Stimulated activated CD4-positive, alpha-beta T cell treated with anti-CD3 and anti-CD28 coated beads, Interleukin-1b, Interleukin-23, amount 100 ng/mL, for 1 hour (primary cell): ENCODE data around the gene SLC4A3.
A peak's percentile ranks its signal among the peaks of the same experiment; 100 is the strongest.

Experiments
- DNase-seq, 2 donors: peaks; one replicate each; pipeline ENCODE4 v3.0.0-alpha.2; 2020; ENCODE audit warnings: low read depth in 2 of 2

Gene SLC4A3

GRCh38 chr2:219627103-219628100 lies at the start of gene SLC4A3:
SLC4A3 (plus strand) TSS chr2:219627630; CDS start chr2:219627993, 363 bp downstream.
- no peak for DNase-seq

DNA sequence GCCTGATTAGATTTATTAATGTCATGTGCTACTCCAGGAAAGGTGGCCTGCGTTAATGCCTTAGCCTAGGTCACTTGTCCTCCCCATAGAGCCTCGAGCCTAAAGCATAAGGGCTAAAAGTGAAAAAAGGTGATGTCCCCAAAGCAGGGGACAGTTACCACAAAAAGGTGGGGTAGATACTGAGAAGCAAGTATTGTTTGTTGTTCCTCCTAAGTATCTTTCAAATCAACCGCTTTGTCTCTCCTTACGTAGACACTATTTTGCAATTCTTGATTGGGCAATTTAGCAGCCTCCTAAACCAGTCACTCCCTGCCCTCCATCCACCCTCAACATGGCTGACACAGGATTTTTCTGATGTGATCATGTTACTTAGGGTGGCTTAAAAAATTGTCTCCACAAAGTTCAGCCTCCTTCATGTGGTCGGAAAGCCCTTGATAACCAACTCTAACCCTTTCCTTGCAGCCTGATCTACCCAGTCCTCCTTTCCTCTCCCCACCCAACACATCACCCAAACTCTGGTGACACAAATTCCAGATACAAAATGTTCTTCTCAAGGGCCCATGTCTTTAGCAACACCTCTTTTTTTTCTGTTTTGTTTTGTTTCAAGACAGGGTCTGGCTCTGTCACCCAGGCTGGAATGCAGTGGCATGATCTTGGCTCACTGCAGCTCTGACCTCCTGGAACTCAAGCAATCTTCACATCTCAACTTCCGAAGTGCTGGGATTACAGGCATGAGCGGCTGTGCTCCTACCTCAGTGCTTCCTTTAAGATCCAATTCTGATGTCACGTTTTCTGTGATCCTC lies 48.4 kb upstream of the SLC4A3 start:
- DNase-seq, result no peak

GRCh38 chr2:219581346-219581745 lies 46.1 kb upstream of the SLC4A3 start:
- DNase-seq, result no peak

- DNase-seq, result no peak
Measured at GRCh38 chr2:219591091-219591490, 36.3 kb upstream of the SLC4A3 start.

DNA sequence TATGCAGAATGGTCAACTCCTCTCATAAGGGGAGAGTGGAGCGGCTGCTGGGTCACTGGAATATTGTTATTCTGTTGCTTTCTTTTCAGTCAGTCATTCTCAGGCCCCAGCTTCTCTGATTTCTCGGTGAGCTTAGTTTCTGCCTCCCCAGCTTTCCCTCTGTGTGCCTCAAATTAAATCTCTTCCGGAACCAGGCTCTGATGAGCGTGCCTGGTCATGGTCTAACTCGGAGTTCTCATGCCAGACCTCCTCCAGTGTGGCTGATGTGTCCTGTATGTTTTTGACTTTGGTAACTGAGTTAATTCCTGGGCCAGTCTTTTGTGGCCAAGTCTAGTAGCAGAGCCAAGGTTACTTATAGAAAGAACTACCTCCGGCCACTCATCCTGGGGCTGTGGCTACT lies 34.7 kb upstream of the SLC4A3 start:
- DNase-seq, result no peak

- DNase-seq, result no peak
Measured at GRCh38 chr2:219593154-219593553, 34.3 kb upstream of the SLC4A3 start.

DNA sequence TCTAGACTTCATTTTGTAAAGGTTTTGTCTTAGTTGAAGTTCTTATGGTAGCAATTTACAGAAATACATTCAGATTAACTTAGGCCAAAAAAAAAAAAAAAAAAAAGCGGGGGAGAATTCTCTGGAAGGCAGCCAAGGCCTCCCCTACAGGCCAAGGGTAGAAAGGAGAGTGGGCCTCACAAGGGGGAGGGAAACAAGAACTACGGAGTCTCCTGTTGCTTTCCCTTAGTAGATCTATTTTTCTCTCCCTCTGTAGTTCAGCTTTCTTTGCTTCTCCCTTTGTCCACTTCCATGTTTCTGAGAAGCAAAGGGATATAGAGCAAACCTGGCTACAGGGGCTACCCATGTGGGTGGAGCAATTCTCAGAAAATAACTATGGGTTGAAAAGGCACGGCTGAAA lies 32.2 kb upstream of the SLC4A3 start:
- DNase-seq, result no peak

- DNase-seq, result no peak
Measured at GRCh38 chr2:219596954-219597551, 30.4 kb upstream of the SLC4A3 start.

DNA sequence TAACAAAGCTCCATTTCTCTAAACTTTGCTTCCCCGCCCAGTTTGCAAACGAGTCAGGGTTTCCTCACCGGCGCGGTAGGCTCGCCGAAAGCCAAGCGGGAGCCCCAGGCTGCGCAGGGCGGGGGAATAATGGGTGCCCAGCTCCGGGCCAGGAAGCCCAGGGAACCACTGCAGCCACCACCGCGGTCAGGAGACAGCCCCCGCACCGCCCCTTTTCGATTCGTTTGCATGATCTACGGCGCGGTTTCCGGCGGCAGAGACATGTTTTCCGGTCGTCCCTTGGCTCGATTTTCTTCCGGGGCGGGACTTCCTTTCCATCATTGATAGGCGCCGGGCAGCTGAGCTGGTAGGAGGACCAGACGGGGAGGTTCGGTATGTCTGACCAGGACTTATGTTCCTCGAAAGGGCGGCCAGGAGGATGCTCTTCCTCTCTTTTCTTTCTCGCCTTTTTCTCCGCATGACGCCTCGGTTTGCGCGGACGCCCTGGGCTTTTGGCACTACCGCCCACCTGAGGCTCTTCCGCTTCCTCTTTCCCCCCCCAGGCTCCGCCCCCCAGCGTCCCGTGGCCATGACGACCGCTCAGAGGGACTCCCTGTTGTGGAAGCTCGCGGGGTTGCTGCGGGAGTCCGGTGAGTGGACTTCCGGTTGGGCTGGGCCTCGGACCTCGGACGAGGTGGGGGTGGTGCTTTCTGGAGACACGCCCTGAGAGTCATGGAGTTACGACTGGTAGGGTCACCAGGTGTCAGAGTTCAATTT lies 29.7 kb upstream of the SLC4A3 start, which contains the start of gene STK11IP:
Gene STK11IP, plus strand, starts transcription at position 306 of the 756 bp plus-strand sequence. Its CDS starts 263 bp downstream, at position 569.
- peak; percentile 66 to 85 for DNase-seq

DNA sequence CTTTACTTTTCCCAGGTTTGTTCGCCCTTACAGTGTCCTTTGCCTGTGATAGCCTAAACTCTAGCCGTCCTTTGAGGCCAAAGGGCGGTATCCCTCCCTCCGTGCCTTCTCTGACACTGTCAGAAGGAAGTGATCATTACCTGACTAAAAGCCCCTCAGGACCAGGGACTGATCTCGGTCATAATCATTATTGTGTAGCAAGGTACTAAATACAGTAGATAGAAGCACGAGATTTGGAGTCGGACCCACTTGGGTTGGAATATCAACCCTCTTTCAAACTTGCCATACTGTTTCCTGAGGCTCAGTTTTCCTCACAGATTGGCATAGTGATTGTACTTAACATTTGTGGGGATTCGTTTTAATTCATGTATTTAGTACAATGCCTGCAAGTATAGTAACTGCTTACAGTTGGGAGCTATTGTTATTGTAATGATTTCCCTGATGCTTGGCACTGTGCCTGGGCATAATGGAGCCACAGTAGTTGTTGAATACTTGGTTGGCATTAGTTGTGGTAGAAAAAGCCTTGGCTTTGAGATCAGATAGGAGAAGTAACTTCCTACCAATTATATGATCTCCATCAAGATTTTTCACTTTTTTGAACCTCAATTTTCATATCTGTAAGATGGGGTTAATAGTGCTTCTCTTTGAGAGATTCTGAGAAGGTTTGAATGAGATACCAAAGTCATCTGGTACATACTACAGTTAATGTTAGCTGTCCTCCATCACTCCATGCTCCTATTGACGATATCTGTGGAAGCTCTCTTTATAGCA lies 28.9 kb upstream of the SLC4A3 start:
- DNase-seq, result no peak

DNA sequence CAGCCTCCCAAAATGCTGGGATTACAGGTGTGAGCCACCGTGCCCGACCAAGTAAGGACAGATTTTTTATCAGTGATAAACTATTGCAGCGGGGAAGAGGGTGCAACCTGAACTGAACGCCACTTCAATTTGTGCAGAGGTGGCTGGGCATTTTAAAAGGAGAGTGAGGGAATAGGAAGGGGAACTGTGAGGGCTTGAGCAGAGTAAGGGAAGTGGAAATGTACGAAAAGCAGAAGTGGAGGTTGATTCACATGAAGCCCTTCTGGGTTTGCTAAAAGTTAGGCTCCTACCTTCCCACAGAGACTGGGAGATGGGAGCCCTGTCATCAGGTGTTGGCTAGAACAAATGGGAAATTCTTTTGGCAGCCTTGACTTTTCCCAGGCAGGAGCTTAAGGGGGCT lies 23.7 kb upstream of the SLC4A3 start:
- no peak for DNase-seq

DNA sequence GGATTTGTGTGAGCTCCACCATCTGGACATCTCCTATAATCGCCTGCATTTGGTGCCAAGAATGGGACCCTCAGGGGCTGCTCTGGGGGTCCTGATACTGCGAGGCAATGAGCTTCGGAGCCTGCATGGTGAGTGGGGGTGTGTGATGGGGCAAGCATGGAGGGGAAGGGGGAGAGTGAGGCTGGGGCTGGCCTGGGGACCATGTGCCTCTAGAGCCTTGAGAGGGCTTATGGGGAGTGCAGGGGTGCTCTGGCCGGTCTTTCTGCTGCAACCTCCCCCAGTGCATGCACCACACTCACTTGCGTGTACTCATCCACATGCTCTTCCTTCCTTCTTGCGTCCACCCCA lies 21.8 kb upstream of the SLC4A3 start:
- DNase-seq, result no peak

DNA sequence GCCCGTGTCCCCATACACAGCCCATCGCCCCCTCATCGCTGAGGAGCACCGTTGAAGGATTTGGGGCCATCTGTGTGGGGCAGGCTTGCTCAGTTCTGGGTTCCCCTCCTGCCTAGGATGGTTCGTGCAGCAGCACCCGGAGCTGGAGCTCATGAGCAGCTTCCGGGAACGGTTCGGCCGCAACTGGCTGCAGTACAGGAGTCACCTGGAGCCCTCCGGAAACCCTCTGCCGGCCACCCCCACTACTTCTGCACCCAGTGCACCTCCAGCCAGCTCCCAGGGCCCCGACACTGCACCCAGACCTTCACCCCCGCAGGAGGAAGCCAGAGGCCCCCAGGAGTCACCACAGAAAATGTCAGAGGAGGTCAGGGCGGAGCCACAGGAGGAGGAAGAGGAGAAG lies 19.5 kb upstream of the SLC4A3 start:
- DNase-seq, result no peak

DNA sequence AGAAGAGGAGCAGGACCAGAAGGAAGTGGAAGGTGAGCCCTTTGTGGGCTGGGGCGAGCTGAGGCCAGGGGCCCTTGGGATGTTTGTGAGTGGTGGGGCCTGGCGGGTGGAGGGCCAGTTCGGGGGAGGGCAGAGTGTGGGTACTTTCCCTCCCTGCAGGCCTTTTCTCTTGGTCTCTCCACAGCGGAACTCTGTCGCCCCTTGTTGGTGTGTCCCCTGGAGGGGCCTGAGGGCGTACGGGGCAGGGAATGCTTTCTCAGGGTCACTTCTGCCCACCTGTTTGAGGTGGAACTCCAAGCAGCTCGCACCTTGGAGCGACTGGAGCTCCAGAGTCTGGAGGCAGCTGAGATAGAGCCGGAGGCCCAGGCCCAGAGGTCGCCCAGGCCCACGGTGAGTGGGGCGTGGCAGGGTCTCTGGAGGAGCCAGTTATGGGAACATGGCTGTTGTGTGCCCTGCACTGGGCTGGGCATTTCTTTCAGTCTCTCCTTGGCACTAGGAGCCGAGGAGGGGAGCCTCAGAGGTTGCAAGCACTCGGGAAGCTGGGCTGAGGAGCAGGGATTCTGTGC lies 18.9 kb upstream of the SLC4A3 start:
- no peak for DNase-seq

DNA sequence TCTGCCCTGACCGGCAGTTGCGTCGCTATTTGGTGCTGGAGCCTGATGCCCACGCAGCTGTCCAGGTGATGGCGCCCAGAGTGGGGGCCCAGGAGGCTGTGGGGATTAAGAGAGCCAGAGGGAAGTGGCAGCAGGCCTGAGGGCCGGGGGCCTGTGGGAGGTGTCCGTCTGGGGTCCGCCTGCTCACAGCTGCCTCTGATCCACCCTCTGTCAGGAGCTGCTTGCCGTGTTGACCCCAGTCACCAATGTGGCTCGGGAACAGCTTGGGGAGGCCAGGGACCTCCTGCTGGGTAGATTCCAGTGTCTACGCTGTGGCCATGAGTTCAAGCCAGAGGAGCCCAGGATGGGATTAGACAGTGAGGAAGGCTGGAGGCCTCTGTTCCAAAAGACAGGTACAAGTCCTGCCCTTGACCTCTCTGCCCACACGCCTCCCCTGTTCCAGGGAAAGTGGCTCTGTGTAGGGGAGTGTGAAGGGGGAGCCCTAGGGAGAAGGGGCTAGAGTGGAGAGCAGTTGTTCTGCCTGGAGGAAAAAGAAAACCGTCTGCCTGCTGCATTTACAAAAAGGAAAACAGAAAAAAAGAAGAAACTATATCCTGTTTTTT lies 18.2 kb upstream of the SLC4A3 start:
- DNase-seq, result no peak

DNA sequence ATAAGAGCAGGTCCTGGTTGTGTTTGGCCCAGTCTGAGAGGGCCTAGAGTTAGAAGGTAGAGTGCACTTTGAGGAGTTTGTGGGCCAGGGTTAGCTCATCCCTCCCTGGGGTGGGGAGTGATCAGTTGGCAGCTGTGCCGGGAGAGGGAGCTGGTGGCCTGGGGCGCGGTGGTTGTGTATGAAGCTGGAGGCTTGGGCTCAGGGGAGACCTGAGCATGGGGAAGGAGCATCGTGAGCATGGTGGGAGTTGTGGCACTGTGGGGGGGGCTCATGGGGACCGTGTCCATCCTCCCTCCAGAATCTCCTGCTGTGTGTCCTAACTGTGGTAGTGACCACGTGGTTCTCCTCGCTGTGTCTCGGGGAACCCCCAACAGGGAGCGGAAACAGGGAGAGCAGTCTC lies 16.1 kb upstream of the SLC4A3 start:
- no peak for DNase-seq

GRCh38 chr2:219611866-219612576 lies 15.4 kb upstream of the SLC4A3 start:
- DNase-seq, result no peak

DNA sequence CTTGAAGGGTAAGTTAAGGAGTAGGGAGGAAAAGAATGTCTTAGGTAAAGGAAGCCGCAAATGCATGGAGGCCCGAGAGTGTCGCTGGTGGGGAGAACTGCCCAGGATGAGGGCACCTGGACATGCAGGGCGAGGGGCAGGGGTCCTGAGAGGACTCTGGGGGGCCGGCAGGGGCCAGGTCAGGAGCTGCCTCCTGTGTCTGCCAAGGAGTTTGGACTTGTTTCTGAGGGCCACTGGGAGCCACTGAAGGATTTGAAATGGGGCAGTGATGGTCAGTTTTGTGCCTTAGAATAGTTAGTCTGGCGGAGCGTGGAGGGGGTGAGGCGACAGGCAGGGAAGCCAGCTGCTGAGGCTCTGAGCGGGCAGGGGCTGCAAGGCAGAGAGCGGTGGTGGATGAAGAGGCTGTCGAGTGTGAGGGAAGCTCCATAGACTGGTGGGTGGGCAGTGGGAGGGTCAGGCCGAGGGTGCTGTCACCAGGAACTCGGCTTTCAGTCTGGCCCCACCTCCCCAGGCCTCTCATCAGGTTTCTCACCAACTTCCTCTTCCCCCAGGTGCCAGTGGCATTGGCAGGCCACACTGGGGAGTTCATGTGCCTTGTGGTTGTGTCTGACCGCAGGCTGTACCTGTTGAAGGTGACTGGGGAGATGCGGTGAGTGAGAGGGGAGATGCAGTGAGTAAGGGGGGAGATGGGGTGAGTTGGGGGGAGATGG lies 14.7 kb upstream of the SLC4A3 start:
- DNase-seq, result no peak
